GM19351 (cell line): ENCODE measurements around the gene BTNL9.
"Not testable (repeated sequence)": the region's sequence is repeated elsewhere in the genome, so short reads cannot be mapped to it uniquely, and the experiment has no call there.

Experiments
- ATAC-seq: cut with Tn5 transposase; IDR thresholded peaks from one replicate; pipeline ENCODE4 v1.9.1; 2021; ENCODE audit warnings: mild to moderate bottlenecking, moderate library complexity; ENCODE audit not compliant: unreplicated experiment

The BTNL9 gene

GRCh38 chr5:181039931-181040630 is at the start of gene BTNL9:
TSS of gene BTNL9 (plus strand) at chr5:181040266. CDS start at chr5:181045490, 5,224 bp downstream.
- no peak for ATAC-seq

GRCh38 chr5:180990882-180991242 is 49.2 kb upstream of the BTNL9 start:
- ATAC-seq = no peak

- no peak for ATAC-seq
Observed at GRCh38 chr5:181001947-181002346, 38.1 kb upstream of the BTNL9 start.

- ATAC-seq = no peak
Observed at GRCh38 chr5:181005791-181006190, 34.3 kb upstream of the BTNL9 start.

GRCh38 chr5:181008136-181008535 is 31.9 kb upstream of the BTNL9 start:
- ATAC-seq = no peak

GRCh38 chr5:181010018-181010417 is 30.0 kb upstream of the BTNL9 start:
- not testable (repeated sequence) for ATAC-seq

- not testable (repeated sequence) for ATAC-seq
Observed at GRCh38 chr5:181014654-181015053, 25.4 kb upstream of the BTNL9 start.

- ATAC-seq = not testable (repeated sequence)
Observed at GRCh38 chr5:181017448-181017847, 22.6 kb upstream of the BTNL9 start.

- ATAC-seq = no peak
Observed at GRCh38 chr5:181020688-181021087, 19.4 kb upstream of the BTNL9 start.

- no peak for ATAC-seq
Observed at GRCh38 chr5:181024245-181025064, 15.6 kb upstream of the BTNL9 start.

- ATAC-seq = no peak
Observed at GRCh38 chr5:181027452-181028031, 12.5 kb upstream of the BTNL9 start.

GRCh38 chr5:181028032-181028819 is 11.8 kb upstream of the BTNL9 start:
- ATAC-seq = no peak

- ATAC-seq = no peak
Observed at GRCh38 chr5:181031716-181032115, 8.3 kb upstream of the BTNL9 start.

GRCh38 chr5:181035991-181036815 is 3.9 kb upstream of the BTNL9 start:
- ATAC-seq = no peak

GRCh38 chr5:181036816-181037364 is 3.2 kb upstream of the BTNL9 start:
- no peak for ATAC-seq

- no peak for ATAC-seq
Observed at GRCh38 chr5:181037365-181037861, 2.7 kb upstream of the BTNL9 start.

- ATAC-seq = no peak
Observed at GRCh38 chr5:181039471-181039870, 595 bp upstream of the BTNL9 start.

GRCh38 chr5:181040631-181040945 is 522 bp downstream of the BTNL9 start:
- ATAC-seq = no peak

GRCh38 chr5:181041043-181041442 is 977 bp downstream of the BTNL9 start:
- no peak for ATAC-seq
